ENCODE results near the gene SAMD3. TPM values are rescaled to one million over a fixed set of nuclear protein-coding genes. Genes with fewer than 3 reads are reported as not detected.
"Not testable (repeated sequence)": the region's sequence is repeated elsewhere in the genome, so short reads cannot be mapped to it uniquely, and the experiment has no call there.

Gene SAMD3
- total RNA-seq, 4 donors from 2014 or later = 1.3 to 3.3 (median 1.8) TPM

DNA sequence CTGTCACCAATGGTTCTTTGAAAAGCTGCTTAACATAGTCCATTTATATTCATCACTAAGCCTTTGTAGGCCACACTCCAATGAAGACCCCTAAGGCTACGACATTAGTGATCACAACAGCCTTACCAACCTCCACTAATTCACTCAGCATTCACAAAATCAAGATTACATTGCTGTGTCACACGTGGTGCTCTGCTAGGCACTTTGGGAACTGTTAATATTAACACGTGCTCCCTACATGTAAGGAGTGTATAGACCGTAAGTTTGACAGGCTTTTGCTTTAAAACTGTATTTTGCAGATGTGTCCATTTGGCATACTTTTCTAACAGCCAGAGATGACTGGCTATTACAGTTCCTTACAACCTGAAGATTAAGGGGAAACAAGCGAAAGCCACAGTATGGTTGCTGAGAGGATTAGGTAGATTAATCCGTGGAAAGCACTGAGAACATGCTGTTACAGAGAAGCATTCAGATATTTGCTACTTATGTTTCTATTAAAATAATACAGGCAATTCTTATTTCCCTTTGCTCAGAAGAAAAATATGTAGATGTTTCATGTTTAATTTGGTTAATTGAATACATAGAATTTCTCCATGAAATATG is 69.7 kb downstream of the SAMD3 start:
- TF ChIP-seq CTCF (IDR thresholded peaks at IDR 0.05) = no peak
- ATAC-seq (ENCODE audit: low FRiP score) (no peak), DNase-seq (ENCODE audit: low spot score) (no peak)

DNA sequence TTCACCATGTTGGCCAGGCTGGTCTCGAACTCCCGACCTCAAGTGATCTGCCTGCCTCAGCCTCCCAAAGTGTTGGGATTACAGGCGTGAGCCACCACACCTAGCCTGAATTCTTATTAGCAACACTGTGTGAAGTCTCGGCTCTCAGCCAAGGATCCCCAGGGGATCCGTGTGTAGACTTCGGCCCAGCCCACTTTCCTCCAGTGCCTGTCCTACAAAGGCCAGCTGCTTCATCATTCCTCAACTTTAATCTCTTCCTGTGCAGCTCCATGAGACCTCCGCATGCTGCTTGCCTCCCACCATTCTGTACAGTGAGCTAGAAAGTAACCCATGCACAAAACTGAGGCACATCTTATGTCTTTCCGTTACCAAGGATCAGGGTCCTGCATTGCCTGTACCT is 71.8 kb downstream of the SAMD3 start:
- no peak for TF ChIP-seq CTCF (IDR thresholded peaks at IDR 0.05)
- ATAC-seq (ENCODE audit: low FRiP score) (no peak), DNase-seq (ENCODE audit: low spot score) (no peak)

DNA sequence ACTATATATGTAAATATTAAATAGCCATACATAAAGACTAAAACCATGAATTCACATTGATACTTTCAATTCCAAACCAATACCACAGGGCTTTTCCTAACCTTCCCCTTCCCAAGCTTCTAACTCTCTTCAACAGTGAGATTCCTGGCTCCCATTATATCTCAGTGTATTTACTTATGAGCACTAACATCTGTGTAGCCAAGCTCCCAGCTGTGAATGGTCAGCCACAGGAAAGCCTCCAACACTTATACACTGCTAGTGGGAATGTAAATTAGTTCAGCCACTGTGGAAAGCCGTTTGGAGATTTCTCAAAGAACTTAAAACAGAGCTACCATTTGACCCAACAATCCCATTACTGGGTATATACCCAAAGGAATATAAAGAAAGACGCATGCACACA is 73.7 kb downstream of the SAMD3 start:
- not testable (repeated sequence) for ATAC-seq (ENCODE audit: low FRiP score); DNase-seq (ENCODE audit: low spot score)

DNA sequence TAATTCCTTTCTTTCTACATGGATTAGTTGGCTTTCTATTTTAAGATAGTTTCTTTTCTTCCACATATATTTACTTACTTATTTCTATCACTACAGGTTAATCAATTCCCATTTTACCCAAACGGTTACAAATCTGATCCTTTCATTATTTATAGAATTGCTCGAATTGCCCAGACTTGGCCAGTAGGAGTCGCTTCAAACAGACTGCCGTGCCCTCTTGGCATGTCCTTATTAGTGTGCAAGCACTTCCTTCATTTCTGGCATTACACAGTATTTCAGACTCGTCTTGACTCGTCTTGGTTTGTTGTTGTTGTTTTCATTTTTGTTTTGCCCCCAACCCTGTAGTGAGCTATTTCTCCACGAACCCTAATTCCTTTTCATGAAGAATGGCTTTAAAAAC is 74.6 kb downstream of the SAMD3 start:
- DNase-seq (ENCODE audit: low spot score) (no peak), ATAC-seq (ENCODE audit: low FRiP score) (no peak)
- no peak for TF ChIP-seq CTCF (IDR thresholded peaks at IDR 0.05)

DNA sequence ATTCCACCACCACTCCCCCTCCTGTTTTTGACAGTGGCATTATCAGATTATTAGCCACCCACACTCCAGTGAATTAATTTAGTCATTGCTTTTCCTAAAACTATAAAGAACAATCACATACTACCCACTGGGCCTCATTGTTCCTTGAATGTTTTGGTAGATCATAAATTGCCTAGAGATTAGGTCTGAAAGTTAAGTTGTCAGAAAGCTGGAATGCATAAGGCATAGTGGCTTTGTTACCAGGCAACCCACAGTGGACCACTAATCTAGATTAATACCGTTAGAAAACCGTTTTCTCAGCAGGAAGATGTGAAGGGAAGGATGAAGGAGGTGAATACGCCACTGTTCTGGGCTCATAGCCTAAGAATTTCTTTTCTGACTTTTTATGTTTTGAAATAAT is 75.6 kb downstream of the SAMD3 start:
- DNase-seq (ENCODE audit: low spot score) (no peak), ATAC-seq (ENCODE audit: low FRiP score) (no peak)
- TF ChIP-seq CTCF (IDR thresholded peaks at IDR 0.05) = no peak

GRCh38 chr6:130143709-130144108 is 79.0 kb downstream of the SAMD3 start:
- DNase-seq (ENCODE audit: low spot score) = no peak

DNA sequence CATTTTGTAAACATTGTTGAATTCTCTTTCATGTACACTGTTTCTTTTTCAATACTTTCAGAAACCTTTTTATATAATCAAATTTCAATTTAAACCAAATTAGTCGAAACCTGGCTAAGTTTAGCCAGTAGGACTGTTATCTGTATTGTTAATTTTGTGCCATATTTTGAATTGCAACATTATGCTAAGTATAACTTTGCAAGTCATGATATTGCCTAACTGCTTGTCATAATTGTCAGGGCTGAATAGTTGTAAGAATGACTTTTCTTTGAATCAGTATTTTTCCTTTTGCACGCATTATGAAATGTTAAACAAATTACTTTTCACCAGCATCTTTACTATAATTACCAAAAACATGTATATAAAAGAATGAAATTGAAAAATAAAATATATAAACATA is 82.7 kb downstream of the SAMD3 start:
- ATAC-seq (ENCODE audit: low FRiP score) = no peak
- TF ChIP-seq CTCF (IDR thresholded peaks at IDR 0.05) = no peak

More at GRCh38 chr6:130143709-130144108, 79.0 kb downstream of the SAMD3 start:
- no peak for ATAC-seq (ENCODE audit: low FRiP score)
- TF ChIP-seq CTCF (IDR thresholded peaks at IDR 0.05) = no peak

GRCh38 chr6:130138909-130139242 is 83.9 kb downstream of the SAMD3 start:
- no peak for TF ChIP-seq CTCF (IDR thresholded peaks at IDR 0.05)
- DNase-seq (ENCODE audit: low spot score) (no peak), ATAC-seq (ENCODE audit: low FRiP score) (no peak)

More for the DNA sequence above, 82.7 kb downstream of the SAMD3 start:
- DNase-seq (ENCODE audit: low spot score) = no peak

Data from omental fat pad (tissue), 4 donors.